ENCODE data around the gene ACACB.

- TF ChIP-seq CTCF (IDR thresholded peaks at IDR 0.05) (no peak), POLR2A (IDR thresholded peaks at IDR 0.05) (no peak)
These were observed 79.9 kb downstream of the ACACB start for GRCh38 chr12:109196332-109196731.
